Measurements from ENCODE around the gene PLPPR3.
"Not testable (repeated sequence)": the region's sequence is repeated elsewhere in the genome, so short reads cannot be mapped to it uniquely, and the experiment has no call there.

PLPPR3 gene

GRCh38 chr19:855142-855541 is 33.4 kb upstream of the PLPPR3 start:
- no peak for DNase-seq (ENCODE audit: low spot score)
- TF ChIP-seq, protein P1, sequence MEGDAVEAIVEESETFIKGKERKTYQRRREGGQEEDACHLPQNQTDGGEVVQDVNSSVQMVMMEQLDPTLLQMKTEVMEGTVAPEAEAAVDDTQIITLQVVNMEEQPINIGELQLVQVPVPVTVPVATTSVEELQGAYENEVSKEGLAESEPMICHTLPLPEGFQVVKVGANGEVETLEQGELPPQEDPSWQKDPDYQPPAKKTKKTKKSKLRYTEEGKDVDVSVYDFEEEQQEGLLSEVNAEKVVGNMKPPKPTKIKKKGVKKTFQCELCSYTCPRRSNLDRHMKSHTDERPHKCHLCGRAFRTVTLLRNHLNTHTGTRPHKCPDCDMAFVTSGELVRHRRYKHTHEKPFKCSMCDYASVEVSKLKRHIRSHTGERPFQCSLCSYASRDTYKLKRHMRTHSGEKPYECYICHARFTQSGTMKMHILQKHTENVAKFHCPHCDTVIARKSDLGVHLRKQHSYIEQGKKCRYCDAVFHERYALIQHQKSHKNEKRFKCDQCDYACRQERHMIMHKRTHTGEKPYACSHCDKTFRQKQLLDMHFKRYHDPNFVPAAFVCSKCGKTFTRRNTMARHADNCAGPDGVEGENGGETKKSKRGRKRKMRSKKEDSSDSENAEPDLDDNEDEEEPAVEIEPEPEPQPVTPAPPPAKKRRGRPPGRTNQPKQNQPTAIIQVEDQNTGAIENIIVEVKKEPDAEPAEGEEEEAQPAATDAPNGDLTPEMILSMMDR (IDR thresholded peaks at IDR 0.05; ENCODE audit: extremely low read depth, insufficient read depth, missing control alignments), result no peak
- in situ Hi-C loops (cut with MboI; ENCODE audit: low pct_unique_long_range_greater_than_20kb, low sequenced_read_pairs, unreplicated experiment), result loop anchor here (10.0 kb wide), 1 partner anchor 130 kb away; the partner anchor contains the start of gene WDR18

DNA sequence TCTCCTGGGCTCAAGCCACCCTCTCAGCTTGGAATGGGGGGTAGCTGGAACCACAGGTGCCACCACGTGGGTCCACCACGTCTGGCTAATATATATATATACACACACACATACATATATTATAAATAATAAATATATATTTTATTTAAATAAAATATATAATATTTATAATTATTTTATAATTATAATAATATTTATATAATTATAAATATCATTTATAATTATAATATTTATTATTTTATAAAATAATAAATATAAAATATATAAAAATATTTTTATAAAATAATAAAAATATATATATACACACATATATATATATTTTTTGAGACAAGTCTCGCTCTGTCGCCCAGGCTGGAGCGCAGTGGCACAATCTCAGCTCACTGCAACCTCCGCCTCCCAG is 32.8 kb upstream of the PLPPR3 start:
- in situ Hi-C loops (cut with MboI; ENCODE audit: low pct_unique_long_range_greater_than_20kb, low sequenced_read_pairs, unreplicated experiment), result loop anchor here (10.0 kb wide), 1 partner anchor 130 kb away; the partner anchor contains the start of gene WDR18
- TF ChIP-seq, protein P1 (IDR thresholded peaks at IDR 0.05; ENCODE audit: extremely low read depth, insufficient read depth, missing control alignments), result no peak
- no peak for DNase-seq (ENCODE audit: low spot score)

- in situ Hi-C loops (cut with MboI; ENCODE audit: low pct_unique_long_range_greater_than_20kb, low sequenced_read_pairs, unreplicated experiment), result loop anchor here (10.0 kb wide), 1 partner anchor 131 kb away; the partner anchor contains the start of gene WDR18
- not testable (repeated sequence) for DNase-seq (ENCODE audit: low spot score)
Measured at GRCh38 chr19:853614-854220, 32.0 kb upstream of the PLPPR3 start.

GRCh38 chr19:853014-853585 is 31.3 kb upstream of the PLPPR3 start:
- in situ Hi-C loops (cut with MboI; ENCODE audit: low pct_unique_long_range_greater_than_20kb, low sequenced_read_pairs, unreplicated experiment), result loop anchor here (10.0 kb wide), 1 partner anchor 132 kb away; the partner anchor contains the start of gene WDR18
- TF ChIP-seq, protein P1 (IDR thresholded peaks at IDR 0.05; ENCODE audit: extremely low read depth, insufficient read depth, missing control alignments), result no peak
- DNase-seq (ENCODE audit: low spot score), result no peak

DNA sequence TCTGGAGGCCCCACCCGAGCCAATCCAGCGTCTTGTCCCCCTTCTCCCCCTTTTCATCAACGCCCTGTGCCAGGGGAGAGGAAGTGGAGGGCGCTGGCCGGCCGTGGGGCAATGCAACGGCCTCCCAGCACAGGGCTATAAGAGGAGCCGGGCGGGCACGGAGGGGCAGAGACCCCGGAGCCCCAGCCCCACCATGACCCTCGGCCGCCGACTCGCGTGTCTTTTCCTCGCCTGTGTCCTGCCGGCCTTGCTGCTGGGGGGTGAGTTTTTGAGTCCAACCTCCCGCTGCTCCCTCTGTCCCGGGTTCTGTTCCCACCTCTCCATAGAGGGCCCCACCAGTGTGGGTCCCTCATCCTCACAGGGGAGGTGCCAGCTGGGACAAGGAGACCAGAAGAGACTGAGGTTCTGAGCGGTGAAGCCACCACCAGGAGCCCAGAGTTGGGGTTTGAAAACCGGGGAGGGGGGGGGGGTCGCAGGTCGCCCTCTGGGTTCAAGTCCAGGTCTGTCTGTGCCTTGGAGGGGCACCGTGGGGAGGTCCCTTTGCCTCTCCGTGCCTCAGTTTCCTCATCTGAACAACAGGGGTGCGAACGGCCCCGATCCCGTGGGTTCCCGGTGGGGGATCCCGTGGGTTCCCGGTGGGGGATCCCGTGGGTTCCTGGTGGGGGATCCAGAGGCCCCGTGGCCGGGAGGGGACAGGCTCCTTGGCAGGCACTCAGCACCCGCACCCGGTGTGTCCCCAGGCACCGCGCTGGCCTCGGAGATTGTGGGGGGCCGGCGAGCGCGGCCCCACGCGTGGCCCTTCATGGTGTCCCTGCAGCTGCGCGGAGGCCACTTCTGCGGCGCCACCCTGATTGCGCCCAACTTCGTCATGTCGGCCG is 30.6 kb upstream of the PLPPR3 start, which contains the start of gene ELANE:
ELANE (plus strand) TSS at position 168 of the 878 bp plus-strand sequence; CDS start at position 194, 26 bp downstream.
- DNase-seq (ENCODE audit: low spot score), result no peak
- TF ChIP-seq, protein P1 (IDR thresholded peaks at IDR 0.05; ENCODE audit: extremely low read depth, insufficient read depth, missing control alignments), result no peak
- in situ Hi-C loops (cut with MboI; ENCODE audit: low pct_unique_long_range_greater_than_20kb, low sequenced_read_pairs, unreplicated experiment), result loop anchor here (10.0 kb wide), 1 partner anchor 132 kb away; the partner anchor contains the start of gene WDR18

GRCh38 chr19:850979-851335 is 29.2 kb upstream of the PLPPR3 start:
- in situ Hi-C loops (cut with MboI; ENCODE audit: low pct_unique_long_range_greater_than_20kb, low sequenced_read_pairs, unreplicated experiment), result loop anchor here (10.0 kb wide), 1 partner anchor 134 kb away; the partner anchor contains the start of gene WDR18
- TF ChIP-seq, protein P1 (IDR thresholded peaks at IDR 0.05; ENCODE audit: extremely low read depth, insufficient read depth, missing control alignments), result no peak

More at GRCh38 chr19:850979-851335, 29.2 kb upstream of the PLPPR3 start:
- no peak for DNase-seq (ENCODE audit: low spot score)

Measured in GM13977 (cell line).